Dermis lymphatic vessel endothelial cell (primary cell): Measurements from ENCODE around the gene CSNK1G1. TPM values are rescaled to one million over a fixed set of nuclear protein-coding genes. Genes with fewer than 3 reads are reported as not detected.

ENCODE experiments used
- total RNA-seq: library from RNA; depleted of rRNA; stranded (reverse); fragments of >200 nt; gene quantifications from 2 replicates; pipeline ENCODE4 v1.2.1, GENCODE V29; 2014

Gene CSNK1G1
- total RNA-seq, result 17.4 and 25.2 TPM in 2 replicates

GRCh38 chr15:64355944-64356709 is at the start of gene CSNK1G1:
CSNK1G1 (minus strand) TSS chr15:64356173; CDS start chr15:64300499, 55,674 bp downstream.

GRCh38 chr15:64387562-64388168 is 31.7 kb upstream of the CSNK1G1 start, which contains the start of gene TRIP4:
TRIP4 (plus strand) TSS chr15:64387836; CDS start chr15:64387864, 28 bp downstream.

GRCh38 chr15:64381000-64381751 is 25.2 kb upstream of the CSNK1G1 start, which contains the start of gene PCLAF:
PCLAF (minus strand) TSS chr15:64381441; CDS start chr15:64381371, 70 bp downstream.

GRCh38 chr15:64162869-64163658 is 192.9 kb downstream of the CSNK1G1 start, which contains the start of gene PPIB:
PPIB (minus strand) TSS chr15:64163022; CDS start chr15:64162986, 36 bp downstream.

GRCh38 chr15:64151727-64152506 is 204.1 kb downstream of the CSNK1G1 start, which contains the start of gene SNX22:
SNX22 (plus strand) TSS chr15:64151731; CDS start chr15:64151776, 45 bp downstream.

Other genes starting within 250 kb of the CSNK1G1 start
- gene SNX22, start 204.4 kb downstream of the CSNK1G1 start, total RNA-seq, result 0.11 and 0.17 TPM in 2 replicates
- gene PPIB, start 193.2 kb downstream of the CSNK1G1 start, total RNA-seq, result 851 and 883 TPM in 2 replicates
- gene PCLAF, start 25.3 kb upstream of the CSNK1G1 start, total RNA-seq, result 11.7 and 28.6 TPM in 2 replicates
- gene TRIP4, start 31.7 kb upstream of the CSNK1G1 start, total RNA-seq, result 11.4 and 12.9 TPM in 2 replicates
- gene ZNF609, start 104.4 kb upstream of the CSNK1G1 start, total RNA-seq, result 15.3 and 16.8 TPM in 2 replicates